ENCODE measurements around the gene RTRAF. TPM values are rescaled to one million over a fixed set of nuclear protein-coding genes. Genes with fewer than 3 reads are reported as not detected.

The RTRAF gene
- total RNA-seq, 4 donors from 2014 or later: 68.6 to 91.2 (median 78.4) TPM

DNA sequence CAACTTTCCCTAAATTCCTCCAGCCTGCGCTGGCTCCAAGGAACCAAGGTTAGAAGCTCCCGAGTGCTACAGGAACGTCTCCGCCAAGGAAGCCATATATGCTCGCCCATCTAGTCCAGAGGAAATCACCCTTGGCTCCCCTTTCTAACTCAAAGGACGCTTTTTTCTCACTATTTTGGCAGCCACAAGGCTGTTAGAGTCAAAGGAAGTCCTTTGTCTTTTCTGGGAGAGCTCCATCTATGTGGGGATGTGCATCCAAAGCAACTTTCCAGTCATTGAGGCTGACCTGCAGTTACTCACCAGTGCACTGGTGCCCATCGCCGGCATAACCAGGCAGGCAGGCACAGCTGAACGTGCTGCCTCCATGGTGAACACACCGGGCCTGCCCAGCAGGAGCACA lies 37.6 kb downstream of the RTRAF start:
- ATAC-seq: peak in 1 of 2 donors; percentile 18

DNA sequence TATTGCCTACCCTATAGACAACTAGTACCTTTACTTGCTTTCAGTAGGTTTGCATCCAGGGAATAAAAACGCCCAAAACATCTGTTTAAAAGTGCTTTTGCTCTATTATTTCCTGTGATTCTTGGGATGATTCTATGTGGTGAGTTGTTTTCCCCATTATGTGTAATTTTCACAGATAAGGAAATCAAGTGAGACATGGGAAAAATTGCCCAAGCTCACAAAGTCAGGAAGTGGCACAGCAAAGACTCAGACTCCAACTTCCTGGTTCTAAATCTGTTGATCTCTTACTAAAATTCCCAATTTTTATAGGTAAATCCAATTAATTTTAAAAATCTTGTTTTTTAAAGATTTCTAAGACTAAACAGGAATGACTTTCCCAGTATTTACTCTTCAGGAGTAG lies 40.5 kb downstream of the RTRAF start:
- no peaks in the 10 kb centered on the region for H3K36me3 ChIP-seq
- H3K9me3 ChIP-seq: no peaks in the 10 kb centered on the region
- ATAC-seq: no peak
- in situ Hi-C loops (cut with MboI; ENCODE audit: low sequenced_read_pairs in 4 of 4) (no loop called here), intact Hi-C loops (cut with DNase I; ENCODE audit: low total_unique reads) (no loop called here)
- TF ChIP-seq, protein P1, sequence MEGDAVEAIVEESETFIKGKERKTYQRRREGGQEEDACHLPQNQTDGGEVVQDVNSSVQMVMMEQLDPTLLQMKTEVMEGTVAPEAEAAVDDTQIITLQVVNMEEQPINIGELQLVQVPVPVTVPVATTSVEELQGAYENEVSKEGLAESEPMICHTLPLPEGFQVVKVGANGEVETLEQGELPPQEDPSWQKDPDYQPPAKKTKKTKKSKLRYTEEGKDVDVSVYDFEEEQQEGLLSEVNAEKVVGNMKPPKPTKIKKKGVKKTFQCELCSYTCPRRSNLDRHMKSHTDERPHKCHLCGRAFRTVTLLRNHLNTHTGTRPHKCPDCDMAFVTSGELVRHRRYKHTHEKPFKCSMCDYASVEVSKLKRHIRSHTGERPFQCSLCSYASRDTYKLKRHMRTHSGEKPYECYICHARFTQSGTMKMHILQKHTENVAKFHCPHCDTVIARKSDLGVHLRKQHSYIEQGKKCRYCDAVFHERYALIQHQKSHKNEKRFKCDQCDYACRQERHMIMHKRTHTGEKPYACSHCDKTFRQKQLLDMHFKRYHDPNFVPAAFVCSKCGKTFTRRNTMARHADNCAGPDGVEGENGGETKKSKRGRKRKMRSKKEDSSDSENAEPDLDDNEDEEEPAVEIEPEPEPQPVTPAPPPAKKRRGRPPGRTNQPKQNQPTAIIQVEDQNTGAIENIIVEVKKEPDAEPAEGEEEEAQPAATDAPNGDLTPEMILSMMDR (IDR thresholded peaks at IDR 0.05 in 4 of 5, conservative IDR thresholded peaks at IDR 0.05 in 1 of 5): no peak
- no peak for TF ChIP-seq POLR2A (IDR thresholded peaks at IDR 0.05)
- no peak overlapping the region for H3K27ac ChIP-seq
- H3K27me3 ChIP-seq: no peaks in the 10 kb centered on the region
- no peak for DNase-seq
- H3K4me3 ChIP-seq: no peak overlapping the region
- H3K4me1 ChIP-seq: peaks cover 0 to 3% of the 10 kb centered on the region in 2 donors

More for the DNA sequence above, 37.6 kb downstream of the RTRAF start:
- Histone ChIP-seq H3K27me3 (no peaks in the 10 kb centered on the region), H3K4me1 (peaks cover 0 to 17% of the 10 kb centered on the region in 2 donors), H3K36me3 (no peaks in the 10 kb centered on the region), H3K4me3 (no peak overlapping the region), H3K27ac (no peak overlapping the region), H3K9me3 (no peaks in the 10 kb centered on the region)
- in situ Hi-C loops (cut with MboI; ENCODE audit: low sequenced_read_pairs in 4 of 4): no loop called here
- no peak for DNase-seq
- intact Hi-C loops (cut with DNase I; ENCODE audit: low total_unique reads): no loop called here
- TF ChIP-seq, protein P1 (IDR thresholded peaks at IDR 0.05 in 4 of 5, conservative IDR thresholded peaks at IDR 0.05 in 1 of 5): no peak
- no peak for TF ChIP-seq POLR2A (IDR thresholded peaks at IDR 0.05)

DNA sequence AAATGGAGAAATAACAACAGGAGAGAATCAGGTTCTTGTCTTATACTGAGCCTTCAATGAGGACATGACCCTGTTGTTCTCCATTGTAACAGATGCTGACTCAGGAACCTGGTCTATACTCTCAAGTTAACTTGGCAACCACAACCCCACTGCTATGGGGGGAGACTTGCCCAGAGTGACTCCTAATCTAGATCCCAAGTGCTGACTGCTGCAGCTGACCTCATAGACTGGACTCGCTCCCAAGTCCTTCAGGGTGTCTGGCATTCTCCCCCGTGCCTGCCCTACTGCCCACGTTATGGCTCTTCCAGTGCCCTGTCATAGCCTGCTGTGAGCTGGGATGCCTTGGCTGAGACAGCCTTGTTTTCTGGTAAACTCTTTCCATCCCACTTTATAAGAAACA lies 42.4 kb downstream of the RTRAF start:
- ATAC-seq (no peak), DNase-seq (no peak)
- no peaks in the 10 kb centered on the region for H3K36me3 ChIP-seq
- TF ChIP-seq, protein P1 (IDR thresholded peaks at IDR 0.05 in 4 of 5, conservative IDR thresholded peaks at IDR 0.05 in 1 of 5): no peak
- TF ChIP-seq POLR2A (IDR thresholded peaks at IDR 0.05): no peak
- no peaks in the 10 kb centered on the region for H3K9me3 ChIP-seq
- H3K4me1 ChIP-seq: peaks cover 0 to 3% of the 10 kb centered on the region in 2 donors
- peak overlapping the region in 1 of 4 donors; percentile 52 for H3K27ac ChIP-seq
- intact Hi-C loops (cut with DNase I; ENCODE audit: low total_unique reads) (no loop called here), in situ Hi-C loops (cut with MboI; ENCODE audit: low sequenced_read_pairs in 4 of 4) (no loop called here)
- no peak overlapping the region for H3K4me3 ChIP-seq
- no peaks in the 10 kb centered on the region for H3K27me3 ChIP-seq

DNA sequence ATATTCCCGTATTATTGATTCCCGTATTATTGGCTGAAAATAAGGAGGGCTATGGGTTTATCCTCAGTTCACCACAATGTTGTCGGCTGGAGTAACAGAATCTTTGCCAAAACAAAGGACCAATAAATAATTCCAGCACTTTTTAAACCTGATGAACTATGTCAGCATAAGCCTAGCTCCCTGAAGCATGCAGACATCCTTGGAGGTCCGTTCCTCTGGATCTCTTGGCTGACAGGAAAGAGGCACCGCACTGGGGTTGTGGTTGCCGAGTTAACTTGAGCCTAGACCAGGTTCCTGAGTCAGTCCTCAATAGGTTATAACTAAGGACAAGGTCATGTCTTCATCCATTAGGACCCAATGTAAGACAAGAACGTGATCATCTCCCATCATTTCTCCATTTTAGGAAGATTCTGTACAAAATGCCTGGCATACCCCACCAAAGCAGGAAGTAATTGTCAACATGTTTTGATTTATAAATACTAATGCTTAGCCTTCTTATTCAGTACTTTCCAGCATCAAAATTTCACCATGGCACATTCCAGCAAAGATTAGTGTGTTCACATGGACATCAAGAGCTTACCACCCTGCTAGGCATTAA lies 43.0 kb downstream of the RTRAF start:
- no peak for DNase-seq
- intact Hi-C loops (cut with DNase I; ENCODE audit: low total_unique reads): no loop called here
- no peaks in the 10 kb centered on the region for H3K9me3 ChIP-seq
- ATAC-seq: peak in 1 of 2 donors; percentile 41
- peaks cover 0 to 3% of the 10 kb centered on the region in 2 donors for H3K4me1 ChIP-seq
- H3K4me3 ChIP-seq: no peak overlapping the region
- no peaks in the 10 kb centered on the region for H3K36me3 ChIP-seq
- H3K27me3 ChIP-seq: no peaks in the 10 kb centered on the region
- no peak for TF ChIP-seq POLR2A (IDR thresholded peaks at IDR 0.05)
- TF ChIP-seq, protein P1 (IDR thresholded peaks at IDR 0.05 in 4 of 5, conservative IDR thresholded peaks at IDR 0.05 in 1 of 5): no peak
- H3K27ac ChIP-seq: peak overlapping the region in 1 of 4 donors; percentile 52
- in situ Hi-C loops (cut with MboI; ENCODE audit: low sequenced_read_pairs in 4 of 4): no loop called here

Measured in gastrocnemius medialis (tissue), 4 donors.